Kasumi-1 (cell line): ENCODE results near the gene SLC44A1.

ENCODE experiments used
- DNase-seq, 2 experiments: peaks; one replicate each; lab custom pipeline; 2025; lab: John Stamatoyannopoulos, UW

Gene SLC44A1

DNA sequence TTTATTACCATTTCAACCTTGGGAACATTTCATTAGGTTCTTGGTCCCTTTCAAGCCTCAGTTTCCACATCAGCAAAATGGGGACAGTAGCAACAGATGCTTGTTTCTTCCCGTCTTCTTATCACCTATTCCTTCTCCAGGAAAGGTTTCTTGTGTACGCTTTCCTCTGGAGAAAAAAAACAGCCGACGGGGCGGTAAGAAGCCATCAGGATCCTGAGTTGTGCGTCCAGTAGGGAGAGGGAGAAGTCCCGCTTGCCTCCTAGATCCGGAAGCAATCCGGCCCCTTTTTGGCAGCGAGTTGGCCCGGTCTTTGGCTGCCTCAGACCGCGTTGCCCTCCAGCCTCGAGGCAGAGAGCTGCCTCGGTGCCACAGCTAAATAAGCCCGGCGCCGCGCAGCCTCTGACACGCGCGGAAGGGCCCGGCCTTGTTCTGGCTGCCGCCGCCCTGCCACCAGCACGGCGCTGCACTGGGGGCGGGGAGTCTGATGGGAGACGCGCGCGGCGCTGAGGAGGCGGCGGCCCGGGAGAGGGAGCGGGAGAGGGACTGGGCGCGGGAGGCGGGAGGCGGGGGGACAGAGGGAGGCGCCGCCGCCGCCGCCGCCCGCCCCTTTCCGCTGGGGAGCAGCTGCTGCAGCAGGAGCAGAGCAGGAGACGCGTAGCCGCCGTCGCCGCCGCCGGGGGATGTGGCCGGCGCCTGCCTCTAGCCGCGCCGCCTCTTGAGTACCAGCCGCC lies at the start of gene SLC44A1:
Gene SLC44A1 (plus strand): TSS at position 649 of the 731 bp plus-strand sequence. CDS start 218 bp downstream, outside the sequence.
- DNase-seq: peak; percentile 88

DNA sequence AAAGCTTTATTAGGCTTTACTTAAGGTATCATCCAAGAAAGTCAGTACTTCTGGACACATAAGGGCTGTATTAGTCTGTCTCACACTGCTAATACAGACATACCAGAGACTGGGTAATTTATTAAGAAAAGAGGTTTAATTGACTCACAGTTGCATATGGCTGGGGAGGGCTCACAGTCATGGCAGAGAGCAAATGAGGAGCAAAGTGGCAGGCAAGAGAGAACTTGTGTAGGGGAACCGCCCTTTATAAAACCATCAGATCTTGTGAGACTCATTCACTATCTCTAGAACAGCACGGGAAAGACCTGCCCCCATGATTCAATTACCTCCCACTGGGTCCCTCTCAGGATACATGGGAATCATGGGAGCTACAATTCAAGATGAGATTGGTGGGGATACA lies 49.2 kb upstream of the SLC44A1 start:
- no peak for DNase-seq

DNA sequence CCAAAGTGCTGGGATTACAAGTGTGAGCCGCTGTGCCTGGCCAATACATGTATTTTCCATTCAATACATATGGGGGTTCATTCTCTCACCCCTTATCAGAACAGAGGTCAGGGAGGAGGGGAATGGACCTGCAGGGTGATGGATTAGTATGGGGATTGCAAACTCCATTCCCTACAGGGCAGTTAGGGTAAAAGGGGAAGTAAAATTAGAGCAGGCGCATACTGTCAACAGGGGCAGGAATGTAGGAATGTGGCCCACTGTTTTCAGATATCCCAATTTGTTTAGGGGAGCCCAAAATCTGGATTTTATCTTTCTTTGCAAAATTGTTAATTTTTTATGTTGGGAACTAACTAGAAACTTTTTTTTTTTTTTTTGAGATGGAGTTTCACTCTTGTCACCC lies 46.4 kb upstream of the SLC44A1 start:
- DNase-seq: peak in 1 of 2 experiments; percentile 11

DNA sequence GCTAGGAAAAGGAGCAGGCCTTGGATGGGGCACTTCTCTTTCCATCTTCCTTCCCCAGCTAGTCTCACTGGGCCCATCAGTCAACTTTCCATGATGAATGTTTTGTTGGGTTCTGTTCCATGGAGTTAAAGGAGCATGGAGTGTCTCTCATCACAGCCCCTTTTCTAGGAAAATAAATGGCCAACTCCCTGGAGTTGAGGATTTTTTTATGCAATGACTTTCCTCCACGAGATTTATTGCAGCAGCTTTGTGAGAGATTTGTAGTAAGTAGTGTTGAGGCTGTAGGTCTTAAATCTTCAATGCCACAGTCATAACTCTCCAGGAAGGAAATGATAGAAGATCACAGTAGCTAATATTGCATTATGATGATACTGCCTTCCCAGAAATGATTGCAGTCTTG lies 45.6 kb upstream of the SLC44A1 start:
- no peak for DNase-seq

DNA sequence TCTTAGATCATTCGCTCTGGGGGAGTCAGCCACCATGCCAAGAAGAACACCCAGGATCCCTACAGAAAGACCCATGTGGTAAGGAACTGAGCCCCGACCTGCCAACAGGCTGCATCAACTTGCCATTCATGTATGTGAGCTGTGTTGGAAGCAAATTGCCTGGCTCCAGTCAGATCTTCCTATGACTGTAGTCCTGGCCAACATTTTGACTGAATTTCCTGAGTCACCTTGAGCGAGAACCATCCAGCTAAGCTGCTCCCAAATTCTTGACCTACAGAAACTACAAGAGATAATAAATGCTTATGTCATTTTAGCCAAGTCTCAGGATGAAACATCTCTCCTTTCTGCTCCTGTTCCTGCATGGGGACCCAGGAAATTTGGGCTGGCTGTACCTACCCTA lies 40.0 kb upstream of the SLC44A1 start:
- DNase-seq: no peak

DNA sequence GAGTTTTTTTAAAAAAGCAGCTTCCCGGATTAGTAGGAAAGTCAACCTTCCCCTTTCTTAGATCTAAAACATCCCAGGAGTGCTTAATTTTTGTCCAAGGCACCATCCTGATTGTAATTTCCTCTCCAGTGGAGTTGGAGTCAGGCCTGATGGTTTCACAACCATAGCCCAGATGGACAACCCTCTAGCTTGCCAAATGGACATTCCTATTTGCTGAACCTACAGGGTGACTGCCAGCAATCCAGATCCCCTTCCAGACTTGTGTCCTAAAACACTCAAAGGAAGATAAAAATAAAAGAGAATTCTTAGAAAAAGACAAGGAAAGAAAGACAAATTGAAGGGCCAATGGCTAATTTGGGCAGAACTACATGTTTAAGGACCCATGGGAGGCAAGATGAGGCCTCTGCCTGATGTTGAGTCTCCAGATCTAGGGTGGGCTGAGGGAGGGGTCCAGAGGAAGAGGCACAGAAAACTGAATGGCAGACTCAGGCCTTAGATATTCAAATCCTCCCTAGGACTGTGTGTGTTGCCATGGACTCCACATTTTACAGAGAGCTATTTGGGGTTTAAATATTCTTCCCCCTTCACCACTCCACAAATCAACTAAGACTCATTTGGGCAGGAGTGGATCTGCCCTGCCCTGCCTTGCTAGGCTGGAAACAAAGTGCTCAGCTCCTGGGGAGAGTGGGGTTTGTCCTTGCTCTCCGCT lies 38.5 kb upstream of the SLC44A1 start:
- DNase-seq: no peak

DNA sequence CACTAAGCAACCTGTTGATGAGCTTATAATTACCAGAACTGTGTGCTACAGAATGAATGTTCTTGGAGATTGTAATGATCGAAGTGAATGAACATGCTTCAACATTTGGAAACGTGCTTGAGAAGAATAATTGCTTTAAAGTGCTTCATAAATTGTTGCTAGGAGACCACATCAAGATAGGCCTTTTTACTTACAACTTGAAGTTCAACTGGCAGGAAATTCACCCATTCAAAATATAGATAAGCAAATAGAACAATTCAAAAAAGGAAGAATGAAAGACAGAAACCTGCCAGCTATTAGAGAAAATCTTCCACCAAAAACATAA lies 38.0 kb upstream of the SLC44A1 start:
- no peak for DNase-seq

DNA sequence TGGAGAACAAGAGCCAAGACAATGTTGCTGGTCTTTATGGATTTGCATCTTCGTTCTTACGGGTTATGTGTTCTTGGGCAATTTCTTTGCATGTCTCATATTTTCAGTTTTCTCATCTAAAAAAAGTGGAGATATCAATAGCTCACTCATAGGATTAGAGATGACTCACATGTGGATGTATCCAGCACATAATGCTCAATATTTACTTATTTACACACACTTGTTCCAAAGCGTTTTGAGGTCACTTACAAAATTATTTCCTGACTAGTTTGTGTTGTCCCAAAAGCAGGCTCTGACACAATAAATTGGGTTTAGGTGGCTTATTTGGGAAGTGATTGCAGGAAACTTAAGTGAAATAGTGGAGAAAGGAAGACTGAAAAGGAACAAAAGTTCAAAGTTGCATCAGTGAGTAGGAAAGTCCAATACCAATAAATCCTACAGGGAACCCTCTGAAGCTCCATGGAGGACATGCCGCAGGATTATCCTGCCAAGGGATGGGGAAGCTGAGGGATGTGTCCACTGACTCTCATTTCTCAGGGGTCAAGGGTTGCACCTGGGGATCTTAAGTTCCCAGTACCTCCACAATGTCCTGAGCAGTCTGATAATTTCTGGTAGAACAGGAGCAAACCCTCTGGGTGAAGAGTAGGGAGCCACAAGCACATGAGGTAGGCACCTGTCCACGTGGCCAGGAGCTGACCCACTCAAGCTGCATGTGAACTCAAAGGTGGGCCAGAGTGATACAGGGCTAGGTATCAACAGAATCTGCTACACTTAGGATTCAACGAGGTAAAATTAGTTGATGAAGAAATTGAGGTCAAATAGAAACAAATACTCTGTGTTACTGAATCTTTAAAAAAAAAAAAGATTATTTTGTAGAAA lies 37.4 kb upstream of the SLC44A1 start:
- no peak for DNase-seq

DNA sequence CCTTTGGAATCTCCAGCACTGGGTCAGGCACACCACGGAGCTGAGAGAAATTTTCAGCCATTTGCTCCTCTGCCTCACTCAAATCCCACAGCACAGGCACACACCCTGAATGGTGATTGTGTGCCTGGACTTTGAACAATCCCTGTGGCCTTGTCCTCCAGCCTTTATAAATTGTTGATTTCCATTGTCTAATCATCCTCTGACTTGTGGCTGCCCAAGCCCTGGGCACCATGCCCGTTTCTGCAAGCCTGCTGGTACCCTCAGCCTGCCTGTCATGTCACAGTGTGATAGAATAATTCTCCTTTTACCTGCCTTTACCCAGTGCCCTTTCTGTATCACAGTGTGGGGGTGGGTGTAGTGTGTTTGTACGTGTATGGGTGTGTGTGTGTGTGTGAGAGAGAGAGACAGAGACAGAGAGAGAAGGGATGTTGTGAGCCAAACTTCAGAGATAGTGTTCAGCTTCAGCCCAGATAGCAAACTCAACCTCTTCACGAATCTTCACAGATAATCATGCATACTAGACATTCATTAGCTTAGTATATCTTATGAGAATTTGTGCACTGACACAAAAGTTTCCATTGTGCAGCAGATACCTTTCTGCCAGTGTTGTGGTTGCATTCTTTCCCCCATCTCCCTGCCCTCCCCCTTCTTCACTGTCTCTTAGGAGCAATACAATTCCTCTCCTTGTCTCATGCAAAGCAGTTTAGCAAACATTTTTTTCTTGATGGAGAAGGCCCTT lies 27.8 kb upstream of the SLC44A1 start:
- DNase-seq: no peak

DNA sequence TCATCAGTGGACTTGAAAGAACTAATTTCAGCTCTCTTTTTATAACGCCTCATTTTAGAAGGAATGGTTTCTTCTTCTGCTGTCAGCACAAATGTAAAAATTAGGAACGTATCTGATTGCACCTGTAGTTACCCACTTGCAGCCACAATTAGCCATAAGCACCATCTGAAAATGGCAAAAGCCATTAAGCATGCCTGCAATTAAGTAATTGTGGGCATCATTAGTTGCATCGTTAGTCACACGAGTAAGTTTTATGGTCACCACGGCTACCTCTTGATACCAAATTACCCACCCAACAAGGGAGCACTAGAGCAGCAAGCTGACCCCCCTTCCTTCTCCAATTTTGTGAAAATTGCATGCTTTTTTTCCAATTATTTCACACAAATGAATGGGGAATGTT lies 25.8 kb upstream of the SLC44A1 start:
- DNase-seq: no peak

DNA sequence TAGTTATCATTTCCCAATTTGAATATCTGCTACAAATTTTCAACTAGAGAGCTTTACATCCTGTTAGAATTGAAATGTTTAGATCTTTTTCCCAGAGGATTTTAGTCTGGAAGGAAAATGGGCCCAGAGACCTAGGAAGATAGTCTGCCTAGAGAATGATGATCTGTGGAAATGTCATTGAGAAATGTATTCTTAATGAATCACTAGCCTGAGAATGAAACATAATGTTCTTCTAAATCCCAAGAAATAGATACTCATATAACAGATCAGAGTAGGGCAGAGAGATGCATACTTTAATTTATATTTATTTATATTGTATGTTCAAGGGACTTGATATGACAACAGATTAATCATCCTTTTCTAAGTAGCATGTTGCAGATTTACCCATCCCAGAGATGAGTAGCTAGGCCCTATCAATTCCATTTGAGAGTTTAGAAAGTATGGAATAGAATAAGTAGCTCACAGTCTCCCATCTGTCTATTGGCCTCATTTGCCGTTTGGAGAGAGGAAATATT lies 25.1 kb upstream of the SLC44A1 start:
- DNase-seq: no peak

DNA sequence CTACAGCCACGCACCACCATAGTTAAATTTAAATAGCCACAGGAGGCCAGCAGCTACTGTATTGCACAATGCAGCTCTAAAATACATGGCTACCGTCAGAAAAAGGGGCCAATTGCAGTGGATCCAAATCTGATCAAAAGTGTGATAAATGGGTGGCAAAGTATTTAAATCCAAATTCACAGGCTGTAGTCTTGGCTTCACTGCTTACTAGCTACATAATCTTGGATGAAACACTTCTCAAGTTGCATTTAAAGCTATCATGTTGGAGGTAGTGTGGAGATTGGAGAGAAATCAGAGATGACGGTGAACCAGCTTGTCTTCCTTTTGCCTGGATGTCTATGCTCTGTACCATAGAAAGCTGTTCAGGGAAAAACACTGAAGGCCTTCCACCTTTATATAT lies 24.0 kb upstream of the SLC44A1 start:
- no peak for DNase-seq

DNA sequence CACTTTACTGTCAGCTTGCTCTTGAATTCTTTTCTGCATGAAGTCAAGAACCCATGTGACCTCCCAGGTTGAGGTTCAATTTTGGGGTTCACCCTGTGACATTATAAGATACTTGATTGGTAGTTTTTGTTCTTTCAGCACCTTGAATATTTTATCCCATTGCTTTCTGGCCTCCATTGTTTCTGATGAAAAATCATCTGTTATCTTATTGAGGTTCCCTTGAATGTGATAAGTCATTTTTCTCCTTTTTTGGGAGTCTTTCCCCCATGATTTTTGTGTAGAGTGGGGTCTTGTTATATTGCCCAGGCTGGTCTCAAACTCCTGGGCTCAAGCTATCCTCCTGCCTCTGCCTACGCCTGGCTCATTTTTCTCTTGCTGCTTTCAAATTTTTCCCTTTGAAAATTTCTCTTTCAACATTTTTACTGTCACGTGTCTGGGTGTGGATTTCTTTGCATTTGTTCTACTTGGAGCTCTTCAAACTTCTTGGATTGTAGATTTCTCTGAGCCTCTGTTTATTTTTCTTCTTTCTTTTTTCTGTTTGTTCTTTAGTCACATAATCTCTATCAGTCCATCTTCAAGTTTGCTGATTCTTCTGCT lies 20.8 kb upstream of the SLC44A1 start:
- no peak for DNase-seq

DNA sequence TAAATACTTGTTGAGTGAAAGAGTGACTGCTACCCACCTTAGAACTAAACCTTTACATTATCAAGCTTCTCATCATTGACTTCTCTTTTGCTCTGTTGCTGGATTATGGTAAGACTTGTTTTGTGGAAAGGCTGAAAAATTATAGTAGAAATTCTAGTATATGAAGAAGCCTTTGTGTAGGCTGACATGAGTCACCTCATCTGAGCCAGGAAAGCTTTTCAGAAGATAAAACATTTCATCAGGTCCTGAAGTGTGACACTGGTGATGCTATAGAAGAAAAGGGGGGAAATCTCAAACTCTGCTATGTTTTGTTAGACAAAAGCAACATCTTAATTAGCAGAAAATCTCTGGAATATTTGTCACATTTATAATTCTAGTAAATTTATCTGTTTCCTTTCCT lies 18.4 kb upstream of the SLC44A1 start:
- no peak for DNase-seq

DNA sequence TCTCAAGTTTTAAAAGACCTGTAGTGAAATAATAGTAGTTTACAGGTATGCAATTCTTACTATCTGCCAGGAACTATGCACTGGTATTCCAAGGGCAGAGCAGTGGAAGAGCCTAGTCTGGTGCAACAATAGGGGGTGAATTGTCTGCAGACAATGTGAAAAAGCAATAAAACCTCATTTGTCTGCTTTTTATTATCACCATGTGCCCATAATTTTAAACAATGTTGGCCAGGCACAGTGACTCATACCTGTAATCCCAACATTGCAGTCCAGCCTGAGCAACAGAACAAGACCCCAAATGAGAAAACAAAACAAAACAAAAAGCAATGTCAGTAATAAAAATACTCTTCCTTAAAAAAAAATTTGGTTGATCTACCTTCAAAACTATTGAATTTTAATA lies 12.2 kb upstream of the SLC44A1 start:
- DNase-seq: no peak

DNA sequence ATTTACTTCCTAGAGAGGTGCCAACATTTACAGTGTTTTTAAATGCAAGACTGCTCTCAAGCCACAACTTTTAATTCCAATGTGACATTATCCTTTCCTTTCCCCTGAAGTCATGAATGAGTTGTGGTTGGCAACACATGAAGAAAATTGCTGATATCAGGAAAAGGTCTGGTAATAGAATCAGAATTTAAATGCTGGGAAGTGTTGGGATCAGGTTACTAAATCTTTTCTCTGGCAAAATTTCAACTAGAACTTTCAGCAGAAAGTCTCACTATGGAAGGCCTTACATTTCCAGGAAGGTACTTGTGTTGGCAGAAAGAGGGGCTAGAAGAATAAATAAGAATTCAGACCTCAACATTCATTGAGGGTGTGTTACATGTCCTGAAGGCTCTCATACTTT lies 10.6 kb upstream of the SLC44A1 start:
- no peak for DNase-seq

DNA sequence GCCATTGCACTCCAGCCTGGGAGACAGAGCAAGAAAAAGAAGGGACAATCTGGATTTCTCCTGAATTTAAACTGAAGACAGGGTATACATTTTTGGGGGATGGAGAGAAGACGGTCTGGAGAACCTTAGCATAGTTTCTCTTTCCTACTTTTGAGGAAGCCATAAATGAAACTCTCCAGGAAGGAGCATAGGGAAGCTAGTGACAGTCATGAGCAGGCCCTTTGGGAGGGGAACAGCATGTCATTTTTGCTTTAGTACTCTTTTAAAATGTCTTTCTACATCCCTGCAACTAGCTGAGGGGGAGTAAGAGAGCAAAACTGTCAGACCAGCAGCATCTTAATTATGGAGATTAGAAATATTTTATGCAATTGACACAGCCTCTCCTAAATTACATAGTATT lies 8.2 kb upstream of the SLC44A1 start:
- no peak for DNase-seq

DNA sequence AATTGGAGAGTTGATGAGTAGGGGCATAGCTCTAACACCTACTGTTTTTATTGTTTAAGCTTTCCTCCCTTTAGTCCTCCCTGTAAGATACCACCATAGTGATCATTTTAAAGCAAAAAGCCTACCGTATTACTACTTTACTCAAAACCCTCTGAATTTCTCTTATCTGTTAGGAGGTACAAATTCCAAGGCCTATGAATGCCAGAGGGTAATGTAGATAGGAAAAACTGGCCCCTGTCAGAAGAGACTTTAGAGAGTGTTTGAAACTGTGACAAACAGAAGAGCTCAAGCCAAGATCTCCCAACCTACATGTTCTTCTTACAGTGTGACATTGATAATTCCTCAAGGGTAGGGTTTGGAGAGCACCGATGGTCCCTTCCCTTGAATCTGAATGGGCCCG lies 7.2 kb upstream of the SLC44A1 start:
- no peak for DNase-seq

DNA sequence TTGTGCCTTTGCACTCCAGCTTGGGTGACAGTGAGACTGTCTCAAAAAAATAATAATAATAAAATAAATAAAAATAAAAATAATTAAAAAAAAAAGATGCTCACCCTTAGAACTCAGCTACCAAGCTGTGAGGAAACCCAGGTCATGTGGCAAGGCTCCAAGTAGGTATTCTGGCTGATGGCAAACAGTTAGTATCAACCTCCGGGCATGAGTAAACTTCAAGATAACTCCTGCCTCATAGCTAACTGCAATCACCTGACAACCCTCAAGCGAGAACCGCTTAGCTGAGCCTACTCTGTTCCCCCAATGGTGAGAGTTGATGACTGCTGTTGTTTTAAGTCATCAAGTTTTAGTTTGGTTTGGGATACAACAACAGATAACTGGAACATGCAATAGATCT lies 6.1 kb upstream of the SLC44A1 start:
- no peak for DNase-seq

DNA sequence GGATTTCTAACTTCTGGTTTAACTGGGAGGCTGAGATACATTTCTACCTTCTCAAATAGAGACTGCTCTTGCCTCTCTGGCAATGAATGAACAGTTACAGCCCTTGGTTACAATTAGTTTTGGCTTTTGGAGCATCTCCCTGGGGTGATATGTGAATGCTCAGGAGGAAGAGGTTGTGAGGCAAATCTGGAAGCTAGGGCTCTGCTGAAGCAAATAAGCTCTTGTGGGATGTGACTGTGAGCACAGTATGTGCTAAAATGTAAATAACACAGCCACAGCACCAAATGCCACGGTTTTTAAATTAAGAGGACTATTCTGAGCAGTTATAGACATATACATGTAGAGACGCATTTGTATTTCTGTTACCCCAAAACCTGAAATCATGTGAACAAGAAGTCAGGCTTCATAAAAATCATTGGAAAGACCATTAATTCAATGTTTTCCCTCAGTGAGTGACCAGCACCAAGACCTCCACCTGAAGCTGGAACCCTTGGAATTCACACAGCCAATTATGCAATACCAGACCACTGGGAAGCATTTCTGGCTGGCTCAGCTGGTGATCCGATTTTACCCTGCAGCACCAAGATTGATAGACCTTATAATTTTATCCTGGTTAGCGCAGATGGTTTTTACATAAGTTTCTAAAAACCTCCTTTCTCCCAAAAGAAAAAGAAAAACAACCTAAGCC lies 3.0 kb upstream of the SLC44A1 start:
- DNase-seq: no peak

DNA sequence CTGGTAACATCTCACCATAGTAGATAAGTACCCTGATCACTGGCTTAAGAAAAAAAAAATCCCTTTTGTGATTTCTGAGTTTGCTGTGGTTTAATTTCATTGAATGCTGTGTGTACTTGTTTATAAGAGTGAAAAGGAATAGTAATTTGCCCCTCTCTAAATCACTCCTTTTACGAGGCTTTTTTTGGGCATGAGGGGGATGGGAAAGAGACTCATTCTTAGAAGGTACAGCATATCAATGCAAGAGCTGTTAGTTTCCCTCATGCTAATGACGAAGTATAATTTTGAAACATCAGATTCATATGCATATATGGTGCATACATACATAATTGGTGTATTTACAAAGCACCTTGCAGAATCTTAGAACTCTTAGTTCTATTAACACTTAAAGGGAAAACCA lies 2.4 kb upstream of the SLC44A1 start:
- no peak for DNase-seq
